Fibroblast of skin of right biceps (primary cell): ENCODE measurements around the gene ANKRD66.
"Not testable (repeated sequence)": the region's sequence is repeated elsewhere in the genome, so short reads cannot be mapped to it uniquely, and the experiment has no call there.

ENCODE experiments used
- DNase-seq: peaks from one replicate; pipeline ENCODE4 v3.0.0-alpha.2; 2013

The ANKRD66 gene

DNA sequence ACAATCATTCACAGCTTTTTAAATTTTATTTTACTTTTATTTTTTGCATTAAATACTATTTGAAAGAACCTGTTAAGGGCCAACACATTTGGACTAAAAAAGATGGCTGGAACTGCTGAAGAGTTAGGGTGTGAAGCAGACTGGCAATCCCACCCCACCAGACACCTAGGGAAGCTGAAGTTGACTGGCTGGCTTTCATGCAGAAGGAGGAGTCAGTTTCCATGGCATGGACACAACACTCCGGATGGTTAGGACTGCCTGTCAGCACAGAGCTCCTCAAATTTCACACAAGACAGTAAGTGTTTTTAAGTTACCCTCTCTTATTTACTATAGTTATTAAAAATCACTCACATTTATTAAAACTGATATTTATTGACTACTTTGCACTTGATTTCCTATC is at the start of gene ANKRD66:
Gene ANKRD66 (plus strand): TSS at position 238 of the 400 bp plus-strand sequence. CDS start 5,016 bp downstream, outside the sequence.
- DNase-seq: no peak

DNA sequence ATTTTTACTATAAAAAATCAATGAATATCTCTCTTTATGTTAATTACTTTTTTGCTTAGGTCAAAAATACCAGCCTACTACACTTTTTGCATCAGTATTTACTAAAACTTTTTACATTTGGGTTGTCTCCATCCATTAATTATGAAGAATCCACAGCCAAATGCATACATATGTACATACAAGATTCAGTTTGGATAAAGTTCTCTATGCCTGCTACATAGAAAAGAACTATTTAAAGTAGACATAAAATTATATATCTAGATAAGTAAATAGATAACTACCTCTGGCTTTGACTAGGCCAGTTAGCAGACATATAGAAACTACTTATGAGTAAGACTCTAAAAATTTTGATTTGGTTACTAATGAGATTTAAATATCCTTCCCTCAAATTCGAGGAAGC is 46.8 kb upstream of the ANKRD66 start:
- DNase-seq: no peak

DNA sequence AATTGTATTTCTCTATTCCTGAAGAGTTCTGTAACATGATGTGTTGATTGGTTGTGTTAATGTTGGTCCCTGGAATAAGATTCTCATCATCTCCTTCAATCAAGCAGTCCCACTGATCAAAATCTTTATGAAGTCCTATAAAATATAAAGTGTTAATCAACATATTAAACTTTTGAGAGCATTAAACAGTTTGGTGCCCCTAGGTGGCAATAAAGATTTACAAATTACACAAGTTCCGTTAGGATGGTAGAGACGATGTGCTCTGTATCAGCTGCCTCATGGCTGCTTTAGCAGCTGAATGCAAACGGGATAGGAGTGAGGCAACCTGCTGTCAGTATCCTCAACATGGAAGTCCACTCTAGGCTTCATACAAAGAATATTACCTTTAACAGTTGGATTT is 42.2 kb upstream of the ANKRD66 start:
- no peak for DNase-seq

DNA sequence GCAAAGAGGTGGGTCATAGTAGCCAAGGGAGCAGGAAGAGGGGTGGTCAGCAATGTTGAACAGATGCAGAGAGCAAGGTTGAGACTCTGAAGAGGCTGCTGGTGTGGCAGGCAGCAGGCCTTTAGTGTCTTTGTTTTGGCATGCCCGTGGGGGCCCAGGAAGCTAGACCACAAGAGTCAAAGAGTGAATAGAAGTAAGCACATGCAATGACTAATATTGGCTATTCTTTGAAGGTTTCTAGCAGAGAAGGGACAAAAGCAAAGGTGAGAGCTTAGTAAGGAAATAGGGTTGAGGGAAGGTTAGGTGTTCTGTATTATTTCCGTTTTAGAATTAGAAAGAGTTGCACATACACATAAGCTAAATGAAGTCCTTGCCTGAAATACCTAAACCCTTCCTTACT is 40.3 kb upstream of the ANKRD66 start:
- DNase-seq: no peak

DNA sequence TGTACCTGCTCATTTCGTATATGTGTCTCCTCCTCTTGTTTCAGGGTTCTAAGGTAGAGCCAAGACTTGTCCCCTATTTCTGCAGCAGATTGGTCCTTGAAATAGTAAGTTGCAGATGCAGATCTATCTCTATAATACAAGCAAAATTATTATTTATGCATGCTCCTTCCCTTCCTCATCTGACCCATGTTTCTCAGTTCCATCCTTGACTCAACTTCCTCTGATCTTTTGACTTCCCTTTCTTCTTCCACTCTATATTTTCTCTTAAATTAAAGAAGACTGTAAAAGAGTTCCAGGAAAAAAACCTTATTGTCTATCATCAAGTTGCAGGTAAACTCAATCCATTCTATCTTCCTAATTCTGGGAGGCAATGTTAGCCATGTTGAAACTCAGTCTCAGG is 35.2 kb upstream of the ANKRD66 start:
- no peak for DNase-seq

DNA sequence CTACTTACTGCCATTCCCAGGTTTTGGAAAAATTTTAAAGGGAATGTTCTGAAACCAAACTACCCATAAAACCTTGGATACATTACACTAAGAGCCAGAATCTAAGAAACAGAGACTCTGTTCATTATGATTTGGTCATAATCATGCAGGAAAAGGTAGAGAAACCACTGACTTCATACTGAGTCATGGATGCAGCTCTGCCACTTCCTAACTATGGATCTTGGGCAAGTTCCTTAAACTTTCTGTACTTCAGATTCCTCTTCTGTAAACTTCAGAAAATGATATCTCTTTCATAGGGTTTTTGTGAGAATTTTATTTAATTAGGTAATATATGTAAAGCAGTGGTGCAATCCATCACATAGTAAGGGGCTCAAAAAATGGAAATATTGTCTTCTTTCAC is 31.6 kb upstream of the ANKRD66 start:
- no peak for DNase-seq

DNA sequence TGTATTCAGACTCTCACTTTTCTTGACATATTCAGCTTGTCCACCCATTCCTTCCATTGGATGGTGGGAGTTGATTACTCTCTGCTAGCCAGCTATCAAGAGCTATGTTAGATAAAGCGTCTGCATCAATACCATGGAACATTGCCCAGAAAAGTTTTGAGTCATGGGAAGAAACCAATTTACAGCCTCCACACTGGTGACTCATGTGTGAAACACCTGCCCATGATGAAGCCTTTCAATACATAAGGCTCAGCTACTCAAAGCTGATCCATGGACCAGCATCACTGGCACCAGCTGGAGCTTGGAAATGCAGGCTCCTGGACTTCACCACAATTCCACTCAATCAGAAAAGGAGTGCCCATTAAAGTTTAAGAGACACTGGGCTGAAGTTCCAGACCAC is 27.6 kb upstream of the ANKRD66 start:
- peak; percentile 34 for DNase-seq

DNA sequence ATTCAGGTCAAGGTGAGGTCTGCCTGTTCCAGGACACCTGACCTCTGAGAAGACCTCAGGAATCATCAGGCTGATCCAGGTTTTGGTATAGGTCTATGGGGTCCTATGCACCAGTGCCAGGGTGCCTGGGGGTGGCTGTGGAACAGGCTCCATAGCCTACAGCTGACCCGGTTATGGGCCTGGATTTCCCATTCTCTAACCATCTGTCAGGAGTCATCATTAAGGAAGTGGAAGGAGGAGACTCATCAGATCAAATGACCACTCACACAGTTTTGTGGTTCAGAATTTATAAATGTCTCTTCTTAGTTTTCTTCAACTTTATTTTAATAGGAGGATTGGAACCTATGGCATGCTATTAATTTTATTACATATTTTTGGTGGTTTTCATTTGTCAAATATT is 26.3 kb upstream of the ANKRD66 start:
- DNase-seq: no peak

DNA sequence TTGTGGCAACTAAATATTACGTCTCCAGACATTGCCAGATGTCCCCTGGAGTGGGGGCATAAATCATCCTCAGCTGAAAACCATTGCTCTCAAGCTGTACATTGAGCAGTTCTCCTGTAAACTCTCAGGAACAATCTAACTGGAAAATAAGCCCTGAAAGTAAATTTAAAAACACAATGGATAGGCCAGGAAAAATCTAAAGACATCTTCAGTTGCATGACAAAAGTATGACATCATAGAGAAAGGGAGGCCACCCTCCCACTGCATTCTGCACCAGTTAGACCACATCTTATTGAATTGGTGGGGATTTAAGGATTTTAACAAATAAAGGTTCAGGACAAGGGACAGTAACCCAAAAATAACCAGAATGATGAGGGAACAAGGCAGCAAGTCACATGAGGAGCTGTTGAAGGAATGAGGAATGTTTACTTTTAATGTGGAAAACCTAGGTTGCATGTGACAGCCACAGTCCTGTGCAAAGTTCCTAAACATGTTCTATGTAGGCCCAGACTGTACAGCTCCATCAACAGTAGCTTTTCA is 16.9 kb upstream of the ANKRD66 start:
- no peak for DNase-seq

DNA sequence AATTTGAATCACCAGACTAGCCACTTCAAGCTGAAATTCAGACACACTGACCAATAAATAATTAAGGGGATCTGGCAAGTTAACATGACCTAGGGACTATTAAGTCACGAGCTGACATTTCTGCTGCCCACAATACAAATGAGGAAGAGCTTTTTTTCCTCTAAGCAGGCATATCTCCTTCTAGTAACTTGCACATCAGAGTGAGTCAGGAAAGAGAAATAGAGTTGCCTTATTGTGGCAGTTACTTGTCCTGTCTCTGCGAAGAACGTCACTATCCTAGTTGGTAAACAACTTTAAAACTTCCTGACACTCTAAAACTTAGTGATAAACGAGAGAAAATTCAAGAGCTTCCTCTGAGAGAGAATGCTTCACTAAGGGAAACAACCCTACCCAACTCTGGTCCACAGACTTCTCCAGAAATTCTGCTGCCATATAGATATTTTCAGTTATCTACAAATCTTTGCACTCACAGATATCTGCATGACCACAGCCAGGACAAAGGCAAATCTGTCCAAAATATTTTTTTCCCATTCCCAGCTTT is 15.7 kb upstream of the ANKRD66 start:
- DNase-seq: no peak

DNA sequence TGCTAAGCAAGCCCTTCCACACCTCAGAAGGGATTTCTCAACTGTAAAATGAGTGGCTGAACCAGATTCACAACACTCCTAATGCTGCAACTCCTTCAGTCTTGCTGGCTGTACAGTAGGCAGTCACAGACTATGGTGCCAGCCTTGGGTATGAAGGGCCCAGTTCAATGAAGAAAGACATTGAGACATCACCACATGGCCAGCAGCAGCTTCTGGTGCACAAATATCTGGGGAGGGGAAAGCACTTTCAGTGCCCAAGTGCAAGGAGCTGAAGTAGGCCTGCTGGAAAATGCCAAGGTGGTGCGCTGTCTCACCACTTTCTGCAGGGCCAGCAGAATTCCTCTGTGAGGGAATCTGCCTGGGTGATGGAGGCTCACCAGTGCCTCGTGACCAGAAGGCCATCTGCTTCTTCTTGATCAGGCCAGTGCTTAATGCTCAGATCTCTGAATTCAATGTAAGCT is 13.4 kb upstream of the ANKRD66 start:
- DNase-seq: no peak

DNA sequence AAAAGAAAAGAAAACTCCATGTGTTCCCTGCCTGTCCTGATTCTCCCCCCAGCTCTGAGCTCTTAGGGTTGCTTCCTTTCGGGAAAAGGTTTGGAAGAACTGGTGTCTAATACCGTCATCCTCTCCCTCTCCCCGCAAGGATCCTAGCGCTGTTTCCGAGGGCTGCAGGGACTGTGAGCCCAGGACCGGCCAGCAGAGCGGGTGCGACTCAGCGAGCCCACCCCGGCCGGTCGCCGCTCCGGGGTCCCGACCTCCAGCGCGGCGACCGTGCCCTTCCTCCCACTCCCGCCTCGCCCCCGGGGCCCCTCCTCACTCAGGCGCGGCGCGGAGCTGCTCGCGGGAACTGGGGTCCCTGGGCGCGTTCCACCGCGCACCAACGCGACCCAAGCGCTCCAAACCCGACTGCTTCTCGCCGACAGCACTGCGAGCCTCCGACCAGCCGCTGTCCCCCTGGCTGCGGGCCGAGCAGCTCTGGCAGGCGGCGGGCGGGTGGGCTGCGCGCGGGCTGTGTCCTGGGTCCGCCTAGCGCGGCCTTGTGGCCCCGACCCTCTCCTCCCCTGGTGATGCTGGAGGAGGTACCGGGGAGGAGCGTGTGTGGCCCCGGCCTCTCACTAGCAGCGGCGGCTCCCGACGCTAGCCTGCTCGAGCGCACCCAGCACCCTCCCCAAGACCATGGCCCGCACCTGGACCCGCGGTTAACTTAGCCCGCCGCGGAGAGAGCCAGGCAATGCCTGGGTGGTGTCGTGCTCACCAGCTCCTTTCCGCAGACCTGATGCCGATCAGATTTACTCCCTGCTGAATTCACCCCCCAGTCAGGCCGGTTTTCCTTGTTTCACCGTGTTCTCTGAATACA is 11.6 kb upstream of the ANKRD66 start, which contains the start of gene PLA2G7:
Gene PLA2G7 (minus strand): TSS at position 509 of the 853 bp plus-strand sequence. CDS start 12,484 bp downstream, outside the sequence.
- no peak for DNase-seq

DNA sequence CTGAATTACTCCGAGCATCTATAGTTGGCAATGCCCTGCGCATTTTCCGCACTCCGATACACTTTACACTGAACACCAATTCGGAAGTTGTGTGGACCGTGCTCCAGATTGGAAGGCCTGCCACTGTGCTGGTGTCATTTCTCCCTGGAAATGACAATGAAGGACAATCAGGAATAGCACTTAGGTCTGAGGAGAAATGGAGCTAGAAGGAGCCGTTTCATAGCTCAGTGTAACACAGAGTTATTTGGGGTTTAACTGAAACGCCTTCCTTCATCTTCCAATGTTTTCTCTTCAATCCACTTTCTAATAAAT is 11.1 kb upstream of the ANKRD66 start:
- DNase-seq: no peak

DNA sequence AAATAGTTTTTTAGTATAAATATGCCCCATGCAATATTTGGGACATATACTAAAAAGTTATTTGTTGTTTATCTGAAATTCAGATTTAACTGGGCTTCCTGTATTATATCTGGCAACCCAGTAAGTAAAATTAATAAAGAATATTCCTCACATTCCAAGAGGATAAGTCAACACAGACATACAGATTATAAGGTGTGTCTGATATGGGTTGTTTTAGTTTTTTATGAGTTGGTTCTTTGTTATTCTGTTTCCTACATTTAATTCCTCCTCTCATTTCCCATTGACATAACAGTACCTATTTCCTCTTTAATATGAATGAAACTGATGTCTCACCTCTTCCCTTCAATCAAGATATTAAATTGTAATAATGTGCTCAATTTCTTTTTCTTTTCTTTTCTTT is 9.8 kb upstream of the ANKRD66 start:
- DNase-seq: no peak

DNA sequence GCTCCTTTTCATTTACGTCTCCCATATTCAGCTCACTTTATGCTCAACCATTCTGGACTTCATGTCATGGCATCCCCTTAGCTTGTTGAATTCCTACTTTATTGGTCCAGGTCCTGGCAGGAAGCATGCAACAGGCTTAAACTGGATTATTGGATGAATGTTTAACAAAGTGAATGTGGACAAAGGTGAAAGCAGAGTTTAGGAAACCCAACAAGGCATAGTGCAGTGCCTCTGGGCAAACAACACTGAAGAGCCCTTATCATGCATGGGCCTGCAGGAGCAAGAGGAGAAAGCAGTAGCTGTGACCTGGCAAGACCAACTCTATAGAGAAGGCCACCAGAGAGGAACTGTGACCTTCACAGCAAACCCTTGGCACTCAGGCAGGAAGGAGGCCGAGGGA is 5.3 kb upstream of the ANKRD66 start:
- DNase-seq: no peak

DNA sequence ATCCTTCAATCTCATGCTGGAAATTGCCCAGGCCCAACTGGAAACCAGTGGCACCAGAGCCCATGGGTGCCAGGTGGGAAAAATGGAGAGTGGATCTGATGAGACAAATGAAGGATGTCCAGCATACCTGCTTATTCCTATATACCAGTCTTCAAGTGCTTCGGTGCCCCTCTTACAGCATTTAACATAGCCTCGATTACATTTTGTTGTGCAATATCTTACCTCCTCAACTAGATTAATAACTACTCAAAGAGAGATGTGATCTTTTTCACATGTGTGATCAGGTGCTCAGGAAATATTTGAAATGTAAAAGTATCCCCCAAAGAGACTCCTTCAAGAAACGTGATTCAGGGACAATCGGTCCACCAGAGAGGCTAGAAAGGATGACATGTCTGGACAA is 4.8 kb upstream of the ANKRD66 start:
- no peak for DNase-seq

DNA sequence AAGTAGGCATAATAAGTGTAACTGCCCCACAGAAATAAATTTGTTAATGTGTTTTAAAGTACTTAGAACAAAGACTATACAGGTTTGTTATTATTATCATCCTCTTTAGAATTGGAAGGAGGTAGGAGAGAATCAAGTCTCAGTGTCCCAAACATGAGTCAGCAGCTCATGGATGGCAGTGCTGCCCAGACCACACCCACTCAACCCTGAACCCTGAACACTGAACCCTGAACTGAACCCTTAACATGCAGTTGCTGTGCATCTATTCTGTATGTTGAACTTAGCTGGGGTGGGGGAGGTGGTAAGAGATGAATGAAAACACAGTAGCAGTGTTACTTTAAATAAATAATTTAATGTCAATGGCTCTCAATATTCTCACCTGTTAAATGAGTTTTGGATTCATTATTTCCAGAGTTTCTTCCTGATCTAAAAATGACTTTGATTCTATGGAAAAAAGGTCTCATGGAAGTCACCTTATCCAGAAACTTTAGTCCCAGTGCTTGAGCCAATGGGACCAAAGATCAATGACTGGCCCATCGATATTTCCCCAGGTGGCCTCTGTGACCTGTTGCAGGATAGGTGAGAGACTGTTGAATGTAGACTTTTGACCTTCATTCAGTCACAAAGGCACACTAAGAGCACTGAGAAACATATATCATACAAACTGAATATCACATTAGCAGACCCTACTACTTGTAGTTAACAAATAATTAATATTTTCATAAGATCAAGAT is 3.1 kb upstream of the ANKRD66 start:
- DNase-seq: no peak

DNA sequence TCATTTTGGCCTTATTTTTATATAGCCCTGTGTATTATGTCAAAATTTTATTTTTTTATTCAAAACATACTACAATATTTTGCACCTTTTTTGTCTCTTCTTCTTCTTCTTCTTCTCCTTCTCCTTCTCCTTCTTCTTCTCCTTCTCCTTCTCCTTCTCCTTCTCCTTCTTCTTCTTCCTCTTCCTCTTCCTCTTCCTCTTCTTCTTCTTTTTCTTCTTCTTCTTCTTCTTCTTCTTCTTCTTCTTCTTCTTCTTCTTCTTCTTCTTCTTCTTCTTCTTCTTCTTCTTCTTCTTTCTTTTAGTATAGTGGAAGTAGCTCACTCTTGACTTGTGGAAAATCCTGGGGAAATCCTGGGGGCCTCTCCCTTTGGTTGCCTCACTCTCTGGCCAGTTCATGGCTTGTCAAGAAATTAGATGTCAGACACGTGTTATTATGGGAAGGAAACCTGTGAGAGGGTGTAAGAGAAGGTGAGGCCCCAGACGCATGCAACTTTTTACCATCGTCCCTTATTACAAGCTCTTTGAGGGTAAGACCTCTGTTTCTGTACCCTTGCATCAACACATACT is 2.5 kb upstream of the ANKRD66 start:
- not testable (repeated sequence) for DNase-seq

DNA sequence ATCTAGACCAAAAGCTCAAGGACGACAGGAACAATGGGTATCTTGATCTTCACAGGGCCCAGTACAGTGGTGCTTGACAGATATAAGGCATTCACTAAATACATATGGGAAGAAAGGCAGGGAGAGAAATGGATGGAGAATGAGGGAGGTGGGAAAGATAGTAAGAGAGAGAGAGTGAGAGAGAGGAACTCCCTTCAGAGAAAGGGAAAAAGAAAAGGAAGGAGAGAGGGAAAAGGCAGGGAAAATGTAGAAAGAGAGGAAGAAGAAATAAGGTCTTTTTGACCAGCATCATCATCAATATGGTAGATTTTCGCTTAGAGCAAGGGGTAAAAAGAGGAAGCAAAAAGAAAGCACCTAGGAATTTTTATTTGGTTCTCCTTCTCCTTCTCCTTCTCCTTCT is 760 bp upstream of the ANKRD66 start:
- no peak for DNase-seq

DNA sequence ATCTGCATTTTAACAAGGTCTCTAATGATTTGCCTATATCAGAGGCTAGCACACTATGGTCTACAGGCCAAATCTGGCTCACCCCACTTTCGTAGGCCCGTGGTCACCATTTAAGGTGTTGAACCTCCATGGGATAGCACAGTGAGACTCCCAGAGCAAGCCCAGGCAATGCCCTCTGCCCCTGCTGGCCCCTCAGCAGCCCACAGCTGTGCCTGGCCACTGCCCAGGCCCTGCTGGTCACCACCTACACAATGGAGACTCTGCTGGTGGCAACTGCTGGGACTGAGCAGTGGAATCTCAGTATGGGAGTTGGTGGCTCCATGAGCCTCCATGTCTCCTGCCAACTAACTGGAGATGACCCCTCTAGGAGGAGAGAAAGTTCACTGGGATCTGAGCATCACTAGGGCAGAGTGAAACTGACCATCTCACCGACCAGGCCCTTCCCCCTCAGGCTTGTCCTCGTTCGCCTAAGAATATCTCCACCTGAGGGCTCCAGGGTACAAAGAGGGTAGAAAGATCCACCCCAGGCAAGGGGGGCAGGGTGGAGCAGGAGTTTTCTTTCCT is 2.3 kb downstream of the ANKRD66 start:
- no peak for DNase-seq

DNA sequence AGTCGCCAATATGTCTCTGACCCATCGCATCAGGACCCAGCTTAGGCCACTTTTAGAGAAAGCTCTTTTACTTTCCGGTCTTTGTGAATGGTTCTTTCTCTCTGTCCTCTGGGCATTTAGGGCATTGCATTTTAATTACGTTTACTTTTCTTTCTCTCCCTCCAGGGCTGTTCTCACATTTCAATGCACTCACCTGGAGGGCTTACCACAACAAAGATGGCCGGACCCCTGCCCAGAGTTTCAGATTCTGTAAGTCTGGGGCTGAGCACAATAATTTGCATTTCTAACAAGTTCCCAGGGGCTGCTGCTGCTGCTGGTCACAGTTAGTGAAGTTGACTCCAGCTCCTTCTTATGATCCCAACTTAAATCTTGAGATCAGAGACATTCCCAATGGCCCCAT is 3.0 kb downstream of the ANKRD66 start:
- no peak for DNase-seq

DNA sequence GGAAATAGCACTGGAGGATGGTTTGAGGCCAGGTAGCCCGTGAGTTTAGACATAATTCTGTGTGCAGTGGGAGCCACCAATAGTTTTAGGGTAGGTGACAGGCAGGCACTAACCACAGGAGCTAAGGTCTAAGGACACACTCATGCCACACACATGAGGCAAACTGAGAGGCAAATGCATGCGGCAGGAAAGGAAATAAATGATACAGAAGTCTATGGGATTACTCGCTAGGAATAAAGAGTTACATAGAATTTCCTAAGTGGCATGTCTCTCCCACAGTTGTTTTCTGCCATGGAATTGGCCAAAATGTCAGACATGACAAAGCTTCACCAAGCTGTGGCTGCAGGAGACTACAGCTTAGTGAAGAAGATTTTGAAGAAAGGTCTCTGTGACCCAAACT is 4.9 kb downstream of the ANKRD66 start:
- DNase-seq: no peak

DNA sequence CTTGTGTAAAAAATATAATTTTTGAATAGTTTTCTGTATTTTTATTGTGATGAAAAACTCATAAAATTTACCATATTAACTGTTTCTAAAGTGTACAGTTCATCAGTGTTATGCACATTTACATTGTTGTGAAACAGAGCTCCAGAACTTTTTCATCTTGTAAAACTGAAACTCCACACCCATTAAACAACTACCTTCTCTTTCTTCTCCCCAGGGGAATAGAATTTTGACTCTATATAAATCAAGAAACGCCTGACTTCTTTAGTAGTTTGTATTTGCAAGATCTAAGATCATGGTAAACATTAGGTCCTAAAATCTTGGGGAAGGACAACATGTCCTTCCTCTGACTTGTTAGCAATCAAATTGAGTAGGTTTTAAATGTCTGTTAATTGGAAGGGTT is 9.1 kb downstream of the ANKRD66 start:
- no peak for DNase-seq
